Measurements from ENCODE around the gene COL6A1.
"Not testable (repeated sequence)": the region's sequence is repeated elsewhere in the genome, so short reads cannot be mapped to it uniquely, and the experiment has no call there.

The COL6A1 gene

DNA sequence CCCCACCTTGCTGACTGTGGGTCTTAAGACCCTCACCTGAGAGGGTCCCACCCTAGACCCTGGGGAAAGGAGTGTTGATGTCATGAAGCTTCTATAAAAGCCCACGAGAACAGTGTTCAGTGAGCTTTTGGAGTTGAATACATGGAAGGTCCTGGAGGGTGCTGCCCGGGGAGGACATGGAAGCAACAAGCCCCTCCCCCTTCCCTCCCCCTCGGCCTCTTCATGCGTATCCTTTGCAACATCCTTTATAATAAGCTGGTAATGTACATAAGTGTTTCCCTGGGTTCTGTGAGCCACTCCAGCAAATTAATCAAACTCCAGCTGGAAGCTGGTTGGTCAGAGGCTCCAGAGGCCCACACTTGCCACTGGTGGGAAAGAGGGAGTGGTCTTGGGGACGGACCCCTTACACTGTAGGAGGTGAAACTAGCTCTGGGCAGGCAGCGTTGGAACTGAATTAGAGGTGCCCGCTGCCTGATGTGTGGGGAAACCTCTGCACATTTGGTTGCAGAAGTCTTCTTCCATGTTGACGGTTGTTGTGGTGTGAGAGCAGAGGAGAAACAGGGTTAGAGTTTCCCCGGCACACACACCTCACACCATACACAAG lies 14.7 kb upstream of the COL6A1 start:
- no peak for DNase-seq

DNA sequence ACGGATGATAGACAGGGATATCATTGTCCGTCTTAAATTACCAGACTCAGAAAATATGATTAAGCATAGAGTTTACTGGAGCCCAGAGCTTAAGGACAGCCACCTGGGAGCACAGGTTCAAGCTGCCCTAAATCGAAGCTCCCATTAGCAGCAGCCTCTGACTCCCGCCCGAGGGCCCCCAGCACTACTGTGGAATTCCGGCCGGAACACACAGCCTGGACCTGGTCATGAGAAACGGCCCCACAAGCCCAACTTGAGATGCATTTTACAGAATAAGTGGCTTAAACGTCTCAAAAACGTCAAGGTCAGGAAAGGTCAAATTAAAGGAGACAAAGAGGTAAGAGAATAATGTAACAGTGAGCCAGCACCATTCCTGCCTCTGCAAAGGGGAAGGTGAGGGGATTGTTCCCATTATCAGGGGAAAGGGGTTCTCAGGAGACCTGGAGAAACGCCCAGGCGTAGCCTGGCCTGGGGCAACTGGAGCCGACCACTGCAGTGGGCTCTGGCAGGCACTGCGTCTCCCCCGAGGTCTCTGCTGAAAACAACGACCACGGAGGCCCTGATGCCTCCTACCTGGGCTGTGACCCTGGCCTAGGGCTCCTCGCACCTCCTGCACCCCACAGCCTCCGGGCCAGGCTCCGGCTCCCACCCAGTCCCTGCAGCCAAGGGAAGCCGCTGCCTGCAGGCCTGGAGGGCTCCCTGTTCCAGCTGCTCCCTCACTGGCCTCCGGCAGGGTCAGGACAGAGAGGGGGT lies 11.5 kb upstream of the COL6A1 start:
- no peak for DNase-seq

GRCh38 chr21:45970674-45971615 lies 10.6 kb upstream of the COL6A1 start:
- peak; percentile 64 to 70 for DNase-seq

DNA sequence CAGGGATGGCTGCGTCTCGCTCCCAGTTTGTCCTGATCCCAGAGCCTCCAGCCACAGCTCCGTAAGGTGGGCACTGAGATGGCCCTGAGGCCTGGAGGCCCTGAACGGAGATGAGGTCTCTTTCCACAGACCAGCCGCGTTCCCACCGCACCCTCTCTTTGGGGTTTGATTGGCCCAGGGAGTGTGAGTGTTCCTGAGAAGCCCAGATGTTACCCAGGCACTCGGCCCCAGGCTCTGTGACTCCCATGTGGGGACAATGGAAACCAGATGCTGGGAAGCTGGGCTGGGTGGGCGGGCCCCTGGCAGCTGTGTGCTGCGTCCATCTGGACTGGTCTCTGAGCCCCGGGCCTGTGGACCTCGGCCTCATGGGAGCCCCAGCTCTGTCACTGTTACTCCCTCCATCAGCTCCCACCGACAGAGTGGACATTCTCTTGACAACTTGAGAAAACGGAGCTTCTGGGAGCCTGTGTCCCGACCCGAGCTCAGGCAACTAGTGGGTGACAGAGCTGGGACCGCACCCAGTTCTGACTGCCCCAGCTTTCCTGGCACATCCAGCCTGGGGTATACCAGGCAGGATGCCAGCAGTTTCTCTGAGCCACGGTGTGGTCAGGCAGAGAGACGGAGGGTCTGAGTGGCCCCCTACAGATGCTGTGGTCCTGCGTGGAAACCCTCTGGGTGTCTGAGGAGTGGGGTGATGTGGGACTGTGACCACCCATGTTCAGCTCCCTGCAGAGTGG lies 9.8 kb upstream of the COL6A1 start:
- no peak for DNase-seq

DNA sequence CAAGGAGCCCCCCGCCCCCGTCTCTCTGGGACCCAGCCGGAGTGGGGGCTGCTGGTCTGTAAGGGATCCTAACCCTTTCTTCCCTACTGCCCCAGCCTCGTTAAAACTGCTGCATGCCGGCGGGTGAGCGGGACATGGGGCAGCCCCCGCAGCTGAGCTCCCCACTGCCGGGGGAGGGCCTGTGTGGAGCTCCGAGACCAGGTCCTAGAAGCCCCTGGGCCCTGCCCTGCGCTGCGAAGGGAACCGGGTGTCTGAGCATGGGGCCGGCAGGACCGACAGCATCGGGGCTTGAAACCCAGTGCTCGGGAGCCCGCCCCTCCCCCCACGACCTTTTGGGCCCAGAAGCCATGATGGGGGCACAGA lies 9.2 kb upstream of the COL6A1 start:
- no peak for DNase-seq

- DNase-seq, result no peak
Measured at GRCh38 chr21:45972716-45973474, 8.7 kb upstream of the COL6A1 start.

GRCh38 chr21:45973475-45974072 lies 8.0 kb upstream of the COL6A1 start:
- peak; percentile 81 to 83 for DNase-seq

GRCh38 chr21:45974073-45975019 lies 7.2 kb upstream of the COL6A1 start:
- peak in 1 of 2 donors; percentile 39 for DNase-seq

GRCh38 chr21:45975020-45975666 lies 6.4 kb upstream of the COL6A1 start:
- no peak for DNase-seq

- DNase-seq, result not testable (repeated sequence)
Measured at GRCh38 chr21:45975667-45976409, 5.7 kb upstream of the COL6A1 start.

GRCh38 chr21:45976701-45977311 lies 4.8 kb upstream of the COL6A1 start:
- DNase-seq, result no peak

GRCh38 chr21:45977396-45977795 lies 4.2 kb upstream of the COL6A1 start:
- no peak for DNase-seq

GRCh38 chr21:45979141-45979631 lies 2.4 kb upstream of the COL6A1 start:
- DNase-seq, result no peak

- DNase-seq, result no peak
Measured at GRCh38 chr21:45979651-45980050, 1.9 kb upstream of the COL6A1 start.

GRCh38 chr21:45980271-45980670 lies 1.3 kb upstream of the COL6A1 start:
- no peak for DNase-seq

DNA sequence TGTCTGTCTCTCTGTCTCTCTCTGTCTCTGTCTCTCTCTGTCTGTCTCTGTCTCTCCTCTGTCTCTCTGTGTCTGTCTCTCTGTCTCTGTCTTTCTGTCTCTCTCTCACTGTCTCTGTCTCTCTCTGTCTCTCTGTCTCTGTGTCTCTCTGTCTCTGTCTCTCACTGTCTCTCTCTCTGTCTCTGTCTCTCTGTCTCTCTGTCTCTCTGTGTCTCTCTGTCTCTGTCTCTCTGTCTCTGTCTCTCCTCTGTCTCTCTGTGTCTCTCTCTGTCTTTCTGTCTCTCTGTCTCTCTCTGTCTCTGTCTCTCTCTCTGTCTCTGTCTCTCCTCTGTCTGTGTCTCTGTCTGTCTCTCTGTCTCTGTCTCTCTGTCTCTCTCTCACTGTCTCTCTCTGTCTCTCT lies 873 bp upstream of the COL6A1 start:
- no peak for DNase-seq

DNA sequence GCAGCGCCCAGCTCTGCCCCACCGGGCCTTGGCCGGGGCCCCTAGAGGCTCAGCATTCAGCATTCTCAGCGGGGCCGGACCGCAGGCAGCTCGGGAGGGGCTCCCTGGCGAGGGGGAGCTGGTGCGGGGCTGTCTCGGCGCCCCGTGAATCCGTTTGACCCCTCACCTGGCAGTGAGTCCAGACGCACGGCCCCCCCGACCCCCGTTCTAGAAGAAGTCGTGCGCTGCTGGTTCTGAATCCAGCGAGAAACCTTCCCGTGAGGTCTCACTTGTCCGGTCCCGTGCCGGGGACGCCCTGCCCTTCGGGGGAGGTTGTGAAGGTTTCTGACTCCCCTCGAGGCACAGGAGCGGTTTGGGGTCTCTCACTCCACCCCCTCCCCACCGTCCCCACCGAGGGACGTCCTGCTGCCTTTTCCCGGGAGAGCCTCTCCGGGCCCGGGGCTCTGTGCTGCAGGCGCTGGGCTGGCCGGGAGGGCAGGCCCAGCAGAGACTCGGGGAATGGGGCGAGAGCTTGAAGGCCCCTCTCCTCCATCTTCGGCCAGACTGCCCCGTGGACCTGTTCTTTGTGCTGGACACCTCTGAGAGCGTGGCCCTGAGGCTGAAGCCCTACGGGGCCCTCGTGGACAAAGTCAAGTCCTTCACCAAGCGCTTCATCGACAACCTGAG lies 655 bp downstream of the COL6A1 start:
- peak in 1 of 2 donors; percentile 26 for DNase-seq
